MM.1S (cell line): ENCODE results near the gene ULK4.

Source experiments
- DNase-seq: peaks from one replicate; pipeline ENCODE4 v3.0.0-alpha.2; 2015
- H2AFZ ChIP-seq: fragments of 300-600 bp; sonication (generic); 2 replicates; pipeline ENCODE4 v1.6.0; 2016; ENCODE audit warnings: antibody characterized with exemption, low read length
- H3F3A ChIP-seq: fragments of 300-600 bp; sonication (generic); 2 replicates; pipeline ENCODE4 v1.6.1; 2016; ENCODE audit warnings: mild to moderate bottlenecking, antibody characterized with exemption, low read length, moderate library complexity, mixed read lengths; ENCODE audit not compliant: insufficient read depth
- H3K27ac ChIP-seq: fragments of 300-600 bp; sonication (generic); 2 replicates; pipeline ENCODE4 v1.5.1; 2016; ENCODE audit warnings: mild to moderate bottlenecking, low read length
- H3K27me3 ChIP-seq: fragments of 300-600 bp; sonication (generic); replicated peaks from 2 replicates; pipeline ENCODE4 v1.6.0; 2016; ENCODE audit warnings: low read length; ENCODE audit not compliant: insufficient read depth
- H3K36me3 ChIP-seq: fragments of 300-600 bp; sonication (generic); replicated peaks from 2 replicates; pipeline ENCODE4 v1.6.1; 2016; ENCODE audit warnings: mild to moderate bottlenecking, low read length, mixed read lengths; ENCODE audit not compliant: insufficient read depth
- H3K4me1 ChIP-seq: fragments of 300-600 bp; sonication (generic); 2 replicates; pipeline ENCODE4 v1.6.1; 2016; ENCODE audit warnings: low read length, mixed read lengths
- H3K4me2 ChIP-seq: fragments of 300-600 bp; sonication (generic); 2 replicates; pipeline ENCODE4 v1.6.0; 2016; ENCODE audit warnings: low read depth, low read length
- H3K4me3 ChIP-seq: fragments of 300-600 bp; sonication (generic); 2 replicates; pipeline ENCODE4 v1.5.1; 2016; ENCODE audit warnings: low read length, mixed read lengths
- H3K79me2 ChIP-seq: fragments of 300-600 bp; sonication (generic); 2 replicates; pipeline ENCODE4 v1.6.1; 2016; ENCODE audit warnings: mixed run types, low read length, mixed read lengths
- H3K9ac ChIP-seq: fragments of 300-600 bp; sonication (generic); 2 replicates; pipeline ENCODE4 v1.6.1; 2016; ENCODE audit warnings: low read length, mixed read lengths
- H3K9me2 ChIP-seq: fragments of 300-600 bp; sonication (generic); replicated peaks from 2 replicates; pipeline ENCODE4 v1.6.1; 2016; ENCODE audit warnings: mild to moderate bottlenecking, low read length, mixed read lengths; ENCODE audit not compliant: insufficient read depth
- H3K9me3 ChIP-seq: fragments of 300-600 bp; sonication (generic); replicated peaks from 2 replicates; pipeline ENCODE4 v1.6.1; 2016; ENCODE audit warnings: mild to moderate bottlenecking, low read length, mixed read lengths; ENCODE audit not compliant: insufficient read depth
- H4K20me1 ChIP-seq: fragments of 300-600 bp; sonication (generic); 2 replicates; pipeline ENCODE4 v1.6.1; 2016; ENCODE audit warnings: mild to moderate bottlenecking, low read length, moderate library complexity, mixed read lengths; ENCODE audit not compliant: insufficient read depth
- CTCF ChIP-seq: fragments of 300-600 bp; sonication (generic); IDR thresholded peaks from 2 replicates; pipeline ENCODE4 v1.5.1; 2016; ENCODE audit warnings: antibody characterized with exemption, low read length, mixed read lengths
- EZH2 ChIP-seq: fragments of 300-600 bp; sonication (generic); optimal IDR thresholded peaks from 2 replicates; pipeline ENCODE3; 2017; ENCODE audit warnings: low read depth, mild to moderate bottlenecking, antibody characterized with exemption, low read length, mixed read lengths
- EZH2phosphoT487 ChIP-seq: fragments of 300-600 bp; sonication (generic); IDR thresholded peaks from 2 replicates; pipeline ENCODE4 v1.6.1; 2018; ENCODE audit warnings: antibody characterized with exemption, low read length

ULK4 gene

GRCh38 chr3:41328926-41329325 lies 633.0 kb downstream of the ULK4 start:
- Histone ChIP-seq H3K4me2 (no peak overlapping the region), H2AFZ (no peak overlapping the region), H3K36me3 (no peaks in the 10 kb centered on the region), H3K4me3 (no peak overlapping the region), H3K9me2 (no peaks in the 10 kb centered on the region), H3K4me1 (no peaks in the 10 kb centered on the region), H3K27me3 (no peaks in the 10 kb centered on the region), H4K20me1 (no peaks in the 10 kb centered on the region), H3K9me3 (no peaks in the 10 kb centered on the region), H3F3A (no peaks in the 10 kb centered on the region), H3K9ac (no peak overlapping the region), H3K79me2 (no peaks in the 10 kb centered on the region), H3K27ac (no peak overlapping the region)
- TF ChIP-seq EZH2 (no peak), EZH2phosphoT487 (no peak), CTCF (no peak)
- DNase-seq, result no peak

GRCh38 chr3:41327718-41328117 lies 634.2 kb downstream of the ULK4 start:
- Histone ChIP-seq H2AFZ (no peak overlapping the region), H3K4me2 (no peak overlapping the region)

DNA sequence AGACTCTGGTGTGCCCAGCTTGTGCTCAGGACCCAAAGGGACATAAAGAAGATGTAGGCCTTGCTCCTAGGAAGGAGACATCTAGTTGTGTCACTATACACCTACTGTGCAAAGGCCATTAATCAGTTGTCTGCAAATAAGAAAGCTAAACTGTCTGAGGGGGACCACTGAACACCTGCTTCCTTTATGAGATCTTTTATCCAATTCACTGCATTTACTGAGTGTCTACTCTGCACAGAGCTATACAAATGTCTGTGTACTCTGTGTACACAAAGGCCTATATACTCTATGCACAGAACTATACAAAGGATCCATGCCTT lies 637.8 kb downstream of the ULK4 start:
- Histone ChIP-seq H4K20me1 (no peaks in the 10 kb centered on the region), H3F3A (no peaks in the 10 kb centered on the region), H3K9me3 (no peaks in the 10 kb centered on the region), H3K4me3 (no peak overlapping the region), H3K4me2 (no peak overlapping the region), H3K27ac (no peak overlapping the region), H3K9me2 (no peaks in the 10 kb centered on the region), H3K27me3 (no peaks in the 10 kb centered on the region), H2AFZ (no peak overlapping the region), H3K79me2 (no peaks in the 10 kb centered on the region), H3K36me3 (no peaks in the 10 kb centered on the region), H3K4me1 (no peaks in the 10 kb centered on the region), H3K9ac (no peak overlapping the region)
- TF ChIP-seq EZH2phosphoT487 (no peak), EZH2 (no peak)
- DNase-seq, result no peak

More at GRCh38 chr3:41327718-41328117, 634.2 kb downstream of the ULK4 start:
- H3K4me1 ChIP-seq, result no peaks in the 10 kb centered on the region
- H4K20me1 ChIP-seq, result no peaks in the 10 kb centered on the region
- TF ChIP-seq EZH2phosphoT487, result no peak
- no peak for TF ChIP-seq EZH2
- TF ChIP-seq CTCF, result no peak
- no peak overlapping the region for H3K4me3 ChIP-seq
- no peaks in the 10 kb centered on the region for H3K79me2 ChIP-seq
- no peak for DNase-seq
- no peak overlapping the region for H3K9ac ChIP-seq
- H3K9me2 ChIP-seq, result no peaks in the 10 kb centered on the region
- H3K36me3 ChIP-seq, result no peaks in the 10 kb centered on the region
- no peaks in the 10 kb centered on the region for H3K27me3 ChIP-seq
- H3F3A ChIP-seq, result no peaks in the 10 kb centered on the region
- no peak overlapping the region for H3K27ac ChIP-seq
- H3K9me3 ChIP-seq, result no peaks in the 10 kb centered on the region

DNA sequence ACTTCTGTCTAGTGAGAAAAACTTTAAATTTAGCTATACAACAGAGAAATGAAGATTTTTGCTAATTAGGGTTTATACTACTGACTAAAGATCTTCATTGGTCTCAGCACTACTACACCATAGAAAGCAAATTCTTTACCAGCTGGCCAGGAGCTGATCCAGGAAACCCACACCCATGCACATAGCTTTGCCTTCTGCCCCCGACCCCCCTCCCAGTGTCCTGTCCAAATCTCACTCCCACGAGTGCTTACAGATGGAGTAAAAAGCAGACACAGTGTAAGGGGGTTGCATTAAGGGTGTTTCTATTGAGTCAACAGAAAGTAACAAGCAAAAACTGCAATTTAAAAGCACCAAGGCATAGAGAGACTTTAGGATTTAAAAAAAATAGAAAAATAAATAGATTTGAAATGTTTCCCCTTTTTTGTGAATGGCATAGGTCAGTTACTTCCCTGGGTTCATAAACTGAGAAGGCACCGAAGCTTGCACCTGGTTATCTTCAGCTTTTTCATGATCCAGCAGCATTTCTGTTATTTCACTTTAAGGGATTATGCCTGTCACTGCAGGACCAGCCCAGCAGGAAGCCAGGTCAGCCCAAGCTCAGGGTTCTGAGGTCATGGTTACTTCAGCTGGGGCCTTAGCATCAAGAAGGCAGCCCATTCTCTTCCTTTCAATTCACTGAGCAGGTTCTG lies 638.3 kb downstream of the ULK4 start:
- Histone ChIP-seq H3K4me2 (no peak overlapping the region), H2AFZ (no peak overlapping the region), H3K79me2 (no peaks in the 10 kb centered on the region), H3F3A (no peaks in the 10 kb centered on the region), H3K9me2 (no peaks in the 10 kb centered on the region), H3K36me3 (no peaks in the 10 kb centered on the region), H3K27me3 (no peaks in the 10 kb centered on the region), H3K27ac (no peak overlapping the region), H3K4me3 (no peak overlapping the region), H3K9me3 (no peaks in the 10 kb centered on the region), H3K9ac (no peak overlapping the region), H4K20me1 (no peaks in the 10 kb centered on the region), H3K4me1 (no peaks in the 10 kb centered on the region)
- no peak for DNase-seq
- TF ChIP-seq EZH2phosphoT487 (no peak), EZH2 (no peak), CTCF (no peak)
